HG03175 (cell line): Measurements from ENCODE around the gene CABP7.

Experiments used
- ATAC-seq: cut with Tn5 transposase; IDR thresholded peaks from one replicate; pipeline ENCODE4 v1.9.1; 2021; ENCODE audit warnings: mild to moderate bottlenecking, moderate library complexity; ENCODE audit not compliant: unreplicated experiment

Gene CABP7

GRCh38 chr22:29769723-29770321 is 50.0 kb downstream of the CABP7 start:
- no peak for ATAC-seq

GRCh38 chr22:29772170-29772641 is 52.4 kb downstream of the CABP7 start:
- ATAC-seq: no peak

GRCh38 chr22:29773233-29773632 is 53.4 kb downstream of the CABP7 start:
- no peak for ATAC-seq

GRCh38 chr22:29780220-29780619 is 60.4 kb downstream of the CABP7 start:
- no peak for ATAC-seq

GRCh38 chr22:29780748-29781676 is 61.2 kb downstream of the CABP7 start:
- no peak for ATAC-seq
